ENCODE results near the gene GLIS2. TPM values are rescaled to one million over a fixed set of nuclear protein-coding genes. Genes with fewer than 3 reads are reported as not detected.

The GLIS2 gene
- total RNA-seq, 1 experiment from 2014 or later = 13.1 TPM

DNA sequence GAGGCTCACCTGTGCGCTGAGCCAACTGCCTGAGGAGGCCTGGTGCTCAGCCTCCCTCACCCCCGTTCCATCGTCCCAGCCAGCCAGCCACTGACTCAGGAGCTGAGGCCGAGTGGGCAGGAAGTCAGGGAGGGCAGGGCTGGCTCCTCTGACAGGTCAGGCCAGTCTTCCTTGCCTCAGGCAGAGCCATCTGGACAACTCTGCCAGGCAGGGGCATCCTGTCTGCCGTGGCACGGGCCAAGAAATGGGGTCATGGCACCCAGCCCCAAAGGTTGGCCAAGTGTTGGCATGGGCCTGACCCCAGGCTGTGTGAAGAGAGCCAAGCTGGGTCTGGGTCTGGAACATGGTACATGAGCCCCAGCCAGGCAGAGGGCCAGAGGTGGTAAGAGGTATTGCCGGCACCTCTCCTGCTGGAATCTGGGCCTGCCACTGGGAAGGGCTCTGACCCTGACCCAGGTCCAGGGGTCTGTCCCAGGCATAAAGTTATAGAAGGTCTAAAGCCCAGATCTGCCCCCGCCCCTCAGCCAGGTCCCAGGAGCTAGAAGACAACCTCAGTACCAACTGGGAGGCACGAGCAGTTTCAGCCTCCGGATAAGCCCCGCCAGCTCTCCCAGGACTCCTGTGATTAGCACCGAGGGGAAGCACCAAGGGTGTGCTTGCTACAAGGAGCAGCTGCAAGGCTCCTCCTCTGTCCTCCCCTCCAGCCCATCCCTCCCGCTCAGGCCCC lies 53.3 kb downstream of the GLIS2 start:
- no TSS peak for BruUV-seq (replicated peaks)
- Mint-ChIP-seq H3K27ac (ENCODE audit: unreplicated experiment) (no peak overlapping the region), H3K9me3 (ENCODE audit: unreplicated experiment) (no peaks in the 10 kb centered on the region), H3K27me3 (ENCODE audit: insufficient read depth, unreplicated experiment) (no peaks in the 10 kb centered on the region), H3K36me3 (ENCODE audit: insufficient read depth, unreplicated experiment) (no peaks in the 10 kb centered on the region), H3K4me1 (ENCODE audit: low read depth, unreplicated experiment) (no peaks in the 10 kb centered on the region), H3K4me3 (ENCODE audit: unreplicated experiment) (no peak overlapping the region)
- TF ChIP-seq, protein P1, sequence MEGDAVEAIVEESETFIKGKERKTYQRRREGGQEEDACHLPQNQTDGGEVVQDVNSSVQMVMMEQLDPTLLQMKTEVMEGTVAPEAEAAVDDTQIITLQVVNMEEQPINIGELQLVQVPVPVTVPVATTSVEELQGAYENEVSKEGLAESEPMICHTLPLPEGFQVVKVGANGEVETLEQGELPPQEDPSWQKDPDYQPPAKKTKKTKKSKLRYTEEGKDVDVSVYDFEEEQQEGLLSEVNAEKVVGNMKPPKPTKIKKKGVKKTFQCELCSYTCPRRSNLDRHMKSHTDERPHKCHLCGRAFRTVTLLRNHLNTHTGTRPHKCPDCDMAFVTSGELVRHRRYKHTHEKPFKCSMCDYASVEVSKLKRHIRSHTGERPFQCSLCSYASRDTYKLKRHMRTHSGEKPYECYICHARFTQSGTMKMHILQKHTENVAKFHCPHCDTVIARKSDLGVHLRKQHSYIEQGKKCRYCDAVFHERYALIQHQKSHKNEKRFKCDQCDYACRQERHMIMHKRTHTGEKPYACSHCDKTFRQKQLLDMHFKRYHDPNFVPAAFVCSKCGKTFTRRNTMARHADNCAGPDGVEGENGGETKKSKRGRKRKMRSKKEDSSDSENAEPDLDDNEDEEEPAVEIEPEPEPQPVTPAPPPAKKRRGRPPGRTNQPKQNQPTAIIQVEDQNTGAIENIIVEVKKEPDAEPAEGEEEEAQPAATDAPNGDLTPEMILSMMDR (IDR thresholded peaks at IDR 0.05; ENCODE audit: insufficient read depth in 1 of 2, low read depth in 1 of 2, low read length in 1 of 2, severe bottlenecking in 1 of 2, unreplicated experiment in 1 of 2) = no peak
- H3K36me3 ChIP-seq (ENCODE audit: control insufficient read depth, insufficient read depth, low read length) = no peaks in the 10 kb centered on the region
- H3K4me3 ChIP-seq (ENCODE audit: low read depth, low read length) = no peak overlapping the region
- H3K27me3 ChIP-seq (replicated peaks; ENCODE audit: control insufficient read depth, insufficient read depth, low read length) = no peaks in the 10 kb centered on the region
- H3K9me3 ChIP-seq = no peaks in the 10 kb centered on the region
- POLR2A ChIA-PET = no interaction called here
- CTCF ChIA-PET = interaction anchor here (0.6 to 1.2 kb wide), 3 partner anchors 10 to 41 kb away, joined by 3 to 4 read pairs (median 3); no protein-coding TSS in a partner anchor
- DNase-seq = no peak
- intact Hi-C loops (cut with micrococcal nuclease; ENCODE audit: unreplicated experiment) = no loop called here
- H3K4me1 ChIP-seq = peaks cover 18% of the 10 kb centered on the region

DNA sequence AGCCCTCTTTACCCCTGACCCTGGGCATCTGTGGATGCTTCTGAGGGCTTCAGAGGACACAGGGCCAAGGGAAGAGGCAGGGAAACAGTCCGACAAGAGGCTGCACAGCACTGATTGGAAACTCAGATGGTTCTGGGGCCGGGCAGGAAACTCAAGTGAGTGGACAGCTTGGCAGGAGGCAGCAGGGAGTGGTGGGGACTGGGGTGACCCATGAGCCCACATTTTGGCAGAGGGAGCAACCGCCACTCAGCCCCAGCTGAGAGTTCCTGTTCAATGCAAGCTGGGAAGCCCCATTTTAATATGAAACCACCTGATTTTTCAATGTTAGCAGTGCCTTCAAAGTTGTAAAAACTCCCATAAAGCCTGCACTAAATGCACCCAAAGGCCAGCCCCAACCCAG lies 54.3 kb downstream of the GLIS2 start:
- no peak for DNase-seq
- BruUV-seq (replicated peaks) = no TSS peak
- Histone ChIP-seq H3K36me3 (ENCODE audit: control insufficient read depth, insufficient read depth, low read length) (no peaks in the 10 kb centered on the region), H3K9me3 (no peaks in the 10 kb centered on the region), H3K4me3 (ENCODE audit: low read depth, low read length) (no peak overlapping the region), H3K27me3 (replicated peaks; ENCODE audit: control insufficient read depth, insufficient read depth, low read length) (no peaks in the 10 kb centered on the region), H3K4me1 (peaks cover 28% of the 10 kb centered on the region)
- intact Hi-C loops (cut with micrococcal nuclease; ENCODE audit: unreplicated experiment) = no loop called here
- Mint-ChIP-seq H3K4me3 (ENCODE audit: unreplicated experiment) (no peak overlapping the region), H3K27ac (ENCODE audit: unreplicated experiment) (no peak overlapping the region), H3K36me3 (ENCODE audit: insufficient read depth, unreplicated experiment) (no peaks in the 10 kb centered on the region), H3K27me3 (ENCODE audit: insufficient read depth, unreplicated experiment) (no peaks in the 10 kb centered on the region), H3K9me3 (ENCODE audit: unreplicated experiment) (no peaks in the 10 kb centered on the region), H3K4me1 (ENCODE audit: low read depth, unreplicated experiment) (no peaks in the 10 kb centered on the region)
- CTCF ChIA-PET = interaction anchor here (0.6 kb wide), 1 partner anchor 42 kb away, joined by 3 read pairs; no protein-coding TSS in a partner anchor
- POLR2A ChIA-PET = no interaction called here
- TF ChIP-seq, protein P1 (IDR thresholded peaks at IDR 0.05; ENCODE audit: insufficient read depth in 1 of 2, low read depth in 1 of 2, low read length in 1 of 2, severe bottlenecking in 1 of 2, unreplicated experiment in 1 of 2) = no peak

DNA sequence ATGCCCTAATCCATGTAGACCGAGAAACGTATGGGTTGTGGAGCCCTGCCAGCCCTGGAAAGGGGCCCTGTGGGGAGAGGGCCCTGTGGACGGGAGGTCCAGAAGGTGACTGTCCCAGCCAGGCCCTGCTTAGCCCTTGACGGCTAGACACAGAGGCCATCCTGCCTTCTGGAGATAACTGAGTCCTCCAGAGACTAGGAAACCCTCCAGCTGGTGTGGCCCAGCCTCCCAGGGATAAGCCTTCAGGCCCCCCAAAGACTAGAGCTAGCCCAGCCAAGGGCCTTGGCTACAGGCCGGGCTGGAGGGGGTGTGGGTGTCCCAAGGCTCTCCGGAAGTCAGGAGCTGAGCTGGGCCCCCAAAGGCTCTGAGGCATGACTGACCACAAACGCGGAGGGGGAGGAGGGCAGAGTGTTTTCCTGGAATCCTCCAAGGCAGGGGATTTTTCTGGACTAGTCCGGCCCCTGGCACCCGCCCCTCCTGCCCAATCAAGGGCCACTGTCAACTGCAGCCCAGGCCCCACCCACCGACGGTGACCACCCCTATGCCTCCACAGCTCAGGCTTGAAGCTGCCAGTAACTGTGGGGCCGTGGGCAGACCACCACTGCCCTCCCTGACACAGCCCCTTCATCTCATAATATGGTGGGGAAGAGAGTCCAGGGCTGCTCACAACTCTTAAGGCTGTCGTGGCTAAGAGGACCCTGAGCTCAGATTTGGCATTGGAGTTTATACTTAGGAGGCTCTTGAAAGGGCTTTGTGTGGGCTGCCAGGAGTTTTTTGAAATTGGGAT lies 54.9 kb downstream of the GLIS2 start:
- H3K4me3 ChIP-seq (ENCODE audit: low read depth, low read length) = no peak overlapping the region
- no peaks in the 10 kb centered on the region for H3K4me1 Mint-ChIP-seq (ENCODE audit: low read depth, unreplicated experiment)
- BruUV-seq (replicated peaks) = no TSS peak
- ChIA-PET POLR2A (no interaction called here), CTCF (no interaction called here)
- no peaks in the 10 kb centered on the region for H3K9me3 Mint-ChIP-seq (ENCODE audit: unreplicated experiment)
- H3K9me3 ChIP-seq = no peaks in the 10 kb centered on the region
- H3K36me3 Mint-ChIP-seq (ENCODE audit: insufficient read depth, unreplicated experiment) = no peaks in the 10 kb centered on the region
- intact Hi-C loops (cut with micrococcal nuclease; ENCODE audit: unreplicated experiment) = no loop called here
- H3K4me3 Mint-ChIP-seq (ENCODE audit: unreplicated experiment) = peak overlapping the region; percentile 69
- no peak overlapping the region for H3K27ac Mint-ChIP-seq (ENCODE audit: unreplicated experiment)
- DNase-seq = no peak
- H3K27me3 Mint-ChIP-seq (ENCODE audit: insufficient read depth, unreplicated experiment) = no peaks in the 10 kb centered on the region
- no peaks in the 10 kb centered on the region for H3K36me3 ChIP-seq (ENCODE audit: control insufficient read depth, insufficient read depth, low read length)
- H3K27me3 ChIP-seq (replicated peaks; ENCODE audit: control insufficient read depth, insufficient read depth, low read length) = no peaks in the 10 kb centered on the region
- TF ChIP-seq, protein P1 (IDR thresholded peaks at IDR 0.05; ENCODE audit: insufficient read depth in 1 of 2, low read depth in 1 of 2, low read length in 1 of 2, severe bottlenecking in 1 of 2, unreplicated experiment in 1 of 2) = no peak
- H3K4me1 ChIP-seq = peaks cover 34% of the 10 kb centered on the region

Data from Caco-2 (cell line).